GM03348 (cell line): ENCODE results near the gene DVL1.

Experiments
- DNase-seq: peaks from one replicate; pipeline ENCODE4 v3.0.0; 2012; ENCODE audit warnings: low spot score

DVL1 gene

GRCh38 chr1:1355416-1355815 is 6.2 kb upstream of the DVL1 start:
- DNase-seq = peak; percentile 49

GRCh38 chr1:1354271-1355247 is 5.3 kb upstream of the DVL1 start:
- DNase-seq = no peak

GRCh38 chr1:1353389-1354151 is 4.4 kb upstream of the DVL1 start:
- no peak for DNase-seq

- DNase-seq = no peak
Measured at GRCh38 chr1:1352786-1353388, 3.7 kb upstream of the DVL1 start.

GRCh38 chr1:1351511-1352427 is 2.6 kb upstream of the DVL1 start:
- peak; percentile 43 for DNase-seq

GRCh38 chr1:1348420-1349255 is 580 bp downstream of the DVL1 start:
- DNase-seq = no peak

GRCh38 chr1:1347663-1348419 is 1.4 kb downstream of the DVL1 start:
- peak; percentile 42 for DNase-seq

- no peak for DNase-seq
Measured at GRCh38 chr1:1347026-1347595, 2.1 kb downstream of the DVL1 start.

GRCh38 chr1:1346501-1346890 is 2.7 kb downstream of the DVL1 start:
- DNase-seq = no peak

GRCh38 chr1:1345860-1346500 is 3.2 kb downstream of the DVL1 start:
- DNase-seq = no peak

GRCh38 chr1:1345384-1345783 is 3.8 kb downstream of the DVL1 start:
- DNase-seq = no peak

GRCh38 chr1:1344655-1345361 is 4.4 kb downstream of the DVL1 start:
- DNase-seq = peak; percentile 76

GRCh38 chr1:1343811-1344421 is 5.3 kb downstream of the DVL1 start:
- no peak for DNase-seq

- no peak for DNase-seq
Measured at GRCh38 chr1:1342584-1343115, 6.6 kb downstream of the DVL1 start.

- DNase-seq = no peak
Measured at GRCh38 chr1:1342061-1342562, 7.1 kb downstream of the DVL1 start.

GRCh38 chr1:1341549-1342021 is 7.6 kb downstream of the DVL1 start:
- no peak for DNase-seq
